Nephron (organoid): ENCODE data around the gene ALOX15.

Experiments used
- H3K27ac Mint-ChIP-seq, 3 experiments: 2 replicates each; pipeline ENCODE4 v1.8.0; 2020; ENCODE audit warnings: mixed read lengths in 3 of 3, mild to moderate bottlenecking in 2 of 3, moderate library complexity in 1 of 3
- H3K27me3 Mint-ChIP-seq: 2 replicates; pipeline ENCODE4 v1.8.0; 2021; ENCODE audit warnings: low read depth, mild to moderate bottlenecking, moderate library complexity, mixed read lengths
- H3K36me3 Mint-ChIP-seq: 2 replicates; pipeline ENCODE4 v1.8.0; 2020; ENCODE audit warnings: low read depth, mixed read lengths
- H3K4me1 Mint-ChIP-seq: 2 replicates; pipeline ENCODE4 v1.8.0; 2020; ENCODE audit warnings: mixed read lengths
- H3K4me3 Mint-ChIP-seq, 3 experiments: 2 replicates each; pipeline ENCODE4 v1.8.0; 2020; ENCODE audit warnings: mild to moderate bottlenecking in 3 of 3, mixed read lengths in 3 of 3, moderate library complexity in 2 of 3
- H3K9me3 Mint-ChIP-seq: 2 replicates; pipeline ENCODE4 v1.8.0; 2020; ENCODE audit warnings: mixed read lengths
- TF ChIP-seq, protein P1 (sequence below), 3 experiments: fragments of 200-600 bp; sonication (generic); IDR thresholded peaks; one replicate each; pipeline ENCODE4 v1.5.0; 2021; ENCODE audit warnings: antibody characterized with exemption in 3 of 3; ENCODE audit not compliant: unreplicated experiment in 3 of 3

The ALOX15 gene

DNA sequence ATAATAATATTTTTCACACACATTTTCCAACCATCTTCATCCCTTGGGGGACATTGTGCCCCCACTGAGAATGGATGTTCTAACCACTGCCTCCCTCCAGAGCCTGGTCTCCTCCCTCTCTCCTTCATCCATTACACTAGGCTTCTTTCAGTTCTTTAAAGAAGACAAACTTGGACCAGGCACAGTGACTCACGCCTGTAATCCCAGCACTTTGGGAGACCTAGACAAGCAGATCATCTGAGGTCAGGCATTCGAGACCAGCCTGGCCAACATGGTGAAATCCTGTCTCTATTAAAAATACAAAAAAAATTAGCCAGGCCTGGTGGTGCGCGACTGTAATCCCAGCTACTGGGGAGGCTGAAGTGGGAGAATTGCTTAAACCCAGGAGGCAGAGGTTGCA is 6.5 kb downstream of the ALOX15 start:
- Mint-ChIP-seq H3K27me3 (peaks cover 71% of the 10 kb centered on the region), H3K9me3 (peaks cover 2% of the 10 kb centered on the region), H3K4me1 (no peaks in the 10 kb centered on the region), H3K4me3 (no peak overlapping the region), H3K27ac (no peak overlapping the region), H3K36me3 (no peaks in the 10 kb centered on the region)
- TF ChIP-seq, protein P1, sequence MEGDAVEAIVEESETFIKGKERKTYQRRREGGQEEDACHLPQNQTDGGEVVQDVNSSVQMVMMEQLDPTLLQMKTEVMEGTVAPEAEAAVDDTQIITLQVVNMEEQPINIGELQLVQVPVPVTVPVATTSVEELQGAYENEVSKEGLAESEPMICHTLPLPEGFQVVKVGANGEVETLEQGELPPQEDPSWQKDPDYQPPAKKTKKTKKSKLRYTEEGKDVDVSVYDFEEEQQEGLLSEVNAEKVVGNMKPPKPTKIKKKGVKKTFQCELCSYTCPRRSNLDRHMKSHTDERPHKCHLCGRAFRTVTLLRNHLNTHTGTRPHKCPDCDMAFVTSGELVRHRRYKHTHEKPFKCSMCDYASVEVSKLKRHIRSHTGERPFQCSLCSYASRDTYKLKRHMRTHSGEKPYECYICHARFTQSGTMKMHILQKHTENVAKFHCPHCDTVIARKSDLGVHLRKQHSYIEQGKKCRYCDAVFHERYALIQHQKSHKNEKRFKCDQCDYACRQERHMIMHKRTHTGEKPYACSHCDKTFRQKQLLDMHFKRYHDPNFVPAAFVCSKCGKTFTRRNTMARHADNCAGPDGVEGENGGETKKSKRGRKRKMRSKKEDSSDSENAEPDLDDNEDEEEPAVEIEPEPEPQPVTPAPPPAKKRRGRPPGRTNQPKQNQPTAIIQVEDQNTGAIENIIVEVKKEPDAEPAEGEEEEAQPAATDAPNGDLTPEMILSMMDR (IDR thresholded peaks at IDR 0.05; ENCODE audit: unreplicated experiment in 3 of 3): no peak

DNA sequence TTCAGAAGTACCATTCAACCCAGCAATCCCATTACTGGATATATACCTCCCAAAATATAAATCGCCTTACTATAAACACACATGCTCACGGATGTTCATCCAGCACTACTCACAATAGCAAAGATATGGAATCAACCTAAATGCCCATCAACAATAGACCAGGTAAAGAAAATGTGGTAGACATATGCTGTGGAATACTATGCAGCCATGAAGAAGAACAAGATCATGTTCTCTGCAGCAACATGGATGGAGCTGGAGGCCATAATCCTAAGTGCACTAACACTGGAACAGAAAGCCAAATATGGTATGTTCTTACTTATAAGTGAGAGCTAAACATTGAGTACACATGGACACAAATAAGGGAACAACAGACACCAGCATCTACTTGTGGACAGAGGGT is 7.8 kb downstream of the ALOX15 start:
- Mint-ChIP-seq H3K36me3 (no peaks in the 10 kb centered on the region), H3K27me3 (peaks cover 62% of the 10 kb centered on the region), H3K4me3 (no peak overlapping the region), H3K9me3 (peaks cover 2% of the 10 kb centered on the region), H3K4me1 (no peaks in the 10 kb centered on the region), H3K27ac (no peak overlapping the region)
- TF ChIP-seq, protein P1 (IDR thresholded peaks at IDR 0.05; ENCODE audit: unreplicated experiment in 3 of 3): no peak

DNA sequence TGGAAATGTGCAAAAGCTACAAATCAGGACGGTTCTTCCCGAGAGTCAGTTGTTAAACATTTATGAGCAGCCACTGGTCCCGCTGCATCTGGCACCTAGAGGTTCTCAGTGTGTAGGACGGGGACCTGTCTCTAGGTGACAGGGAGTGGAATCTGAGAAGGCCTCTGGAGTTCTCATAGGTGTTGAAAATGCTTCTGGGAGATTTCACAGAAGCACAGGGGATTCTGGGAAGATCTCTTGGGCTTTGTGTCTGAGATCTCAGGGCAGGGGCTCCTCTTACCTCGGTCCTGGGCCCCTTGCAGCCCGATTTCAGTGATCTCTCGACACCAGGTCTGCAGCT is 8.9 kb downstream of the ALOX15 start:
- Mint-ChIP-seq H3K9me3 (no peaks in the 10 kb centered on the region), H3K27ac (no peak overlapping the region), H3K36me3 (no peaks in the 10 kb centered on the region), H3K27me3 (peaks cover 53% of the 10 kb centered on the region), H3K4me3 (no peak overlapping the region), H3K4me1 (no peaks in the 10 kb centered on the region)
- TF ChIP-seq, protein P1 (IDR thresholded peaks at IDR 0.05; ENCODE audit: unreplicated experiment in 3 of 3): no peak

DNA sequence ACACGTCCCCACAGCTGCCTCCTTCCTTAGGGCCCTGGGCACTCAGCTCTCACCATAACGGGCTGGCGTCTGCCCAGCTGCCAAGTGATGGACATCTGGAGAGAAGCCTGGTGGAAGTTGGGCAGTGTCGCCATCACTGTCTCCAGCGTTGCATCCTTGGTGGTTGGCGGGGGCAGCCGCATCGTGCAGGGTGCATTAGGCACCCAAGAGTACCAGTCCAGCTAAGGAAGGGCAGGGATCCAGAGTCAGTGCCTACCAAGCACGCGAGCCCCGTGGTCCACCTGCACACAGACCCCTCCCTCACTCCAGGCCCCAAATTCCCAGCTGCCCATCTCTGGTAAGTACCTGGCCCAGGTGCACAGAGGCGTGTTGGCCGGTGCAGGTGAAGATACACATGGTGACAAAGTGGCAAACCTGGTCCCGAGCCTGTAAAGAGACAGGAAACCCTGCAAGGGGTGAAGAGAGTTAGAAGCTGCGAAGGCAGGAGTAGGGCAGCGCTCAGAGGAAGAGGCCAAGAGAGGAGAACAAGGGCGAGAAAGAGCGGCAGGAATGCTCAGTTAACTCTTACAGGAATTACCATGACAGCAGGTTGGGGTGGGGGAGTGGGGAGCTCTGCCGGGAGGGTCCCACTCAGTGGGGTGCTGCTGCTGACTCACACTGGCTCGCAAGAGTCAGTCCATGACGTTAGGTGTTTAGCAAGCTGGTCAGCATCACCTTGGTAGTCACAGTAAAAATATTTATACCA is 9.5 kb downstream of the ALOX15 start:
- Mint-ChIP-seq H3K4me1 (no peaks in the 10 kb centered on the region), H3K27ac (no peak overlapping the region), H3K9me3 (no peaks in the 10 kb centered on the region), H3K36me3 (no peaks in the 10 kb centered on the region), H3K4me3 (no peak overlapping the region), H3K27me3 (peaks cover 47% of the 10 kb centered on the region)
- TF ChIP-seq, protein P1 (IDR thresholded peaks at IDR 0.05; ENCODE audit: unreplicated experiment in 3 of 3): no peak

DNA sequence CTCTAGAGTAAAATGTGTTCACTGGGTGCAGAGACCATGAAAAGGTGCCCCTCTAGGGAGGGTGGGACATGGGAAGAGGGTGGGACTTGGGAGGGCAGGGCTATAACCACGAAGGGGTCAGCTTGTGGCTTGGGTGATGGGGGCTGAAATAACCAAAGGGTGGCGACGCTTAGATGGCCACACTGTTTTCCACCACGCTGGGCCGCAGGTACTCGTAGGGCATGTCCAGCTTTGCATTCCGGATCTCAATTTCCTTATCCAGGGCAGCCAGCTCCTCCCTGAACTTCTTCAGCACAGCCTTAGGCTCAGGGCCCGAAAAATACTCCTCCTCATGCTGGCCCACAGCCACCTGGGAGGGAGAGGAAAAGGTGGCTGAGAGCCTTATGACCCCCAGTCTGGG is 10.0 kb downstream of the ALOX15 start:
- H3K27me3 Mint-ChIP-seq: peaks cover 42% of the 10 kb centered on the region
- no peaks in the 10 kb centered on the region for H3K4me1 Mint-ChIP-seq
- no peak overlapping the region for H3K4me3 Mint-ChIP-seq
- TF ChIP-seq, protein P1 (IDR thresholded peaks at IDR 0.05; ENCODE audit: unreplicated experiment in 3 of 3): no peak
- H3K36me3 Mint-ChIP-seq: no peaks in the 10 kb centered on the region
- no peak overlapping the region for H3K27ac Mint-ChIP-seq
- no peaks in the 10 kb centered on the region for H3K9me3 Mint-ChIP-seq

DNA sequence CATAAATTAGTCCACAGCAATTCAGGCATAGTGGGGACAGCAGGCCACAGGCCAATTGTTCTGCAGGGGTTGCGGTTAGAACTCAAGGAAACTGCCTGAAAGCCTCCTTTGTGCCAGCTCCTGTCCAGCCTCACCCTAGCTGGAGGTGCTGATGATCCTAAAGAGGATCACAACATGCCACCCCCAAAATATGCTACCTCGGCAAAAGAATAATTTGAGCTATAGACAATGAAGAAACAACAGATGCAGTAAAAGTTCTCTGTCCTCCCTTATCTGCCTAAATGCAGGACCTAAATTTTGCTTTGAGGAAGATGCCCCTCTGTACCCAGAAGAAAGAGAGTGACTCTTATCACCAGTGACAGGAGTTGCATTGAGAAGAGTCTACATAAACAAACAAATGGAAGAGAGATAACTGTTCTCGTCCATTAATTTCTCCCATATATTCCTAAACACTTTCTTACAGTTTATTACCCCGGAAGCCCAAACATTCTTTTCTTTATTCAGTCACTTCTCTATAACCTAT is 14.7 kb downstream of the ALOX15 start:
- Mint-ChIP-seq H3K36me3 (no peaks in the 10 kb centered on the region), H3K4me1 (peaks cover 24% of the 10 kb centered on the region), H3K9me3 (peaks cover 2% of the 10 kb centered on the region), H3K27ac (no peak overlapping the region), H3K27me3 (peaks cover 6% of the 10 kb centered on the region), H3K4me3 (no peak overlapping the region)
- TF ChIP-seq, protein P1 (IDR thresholded peaks at IDR 0.05; ENCODE audit: unreplicated experiment in 3 of 3): no peak
